GM12875 (cell line): ENCODE data around the gene KTN1.

Experiments
- H3K4me3 ChIP-seq: one replicate; pipeline ENCODE4 v1.5.1; 2011; ENCODE audit warnings: low read depth, low read length, control low read depth
- CTCF ChIP-seq: IDR thresholded peaks from 2 replicates; pipeline ENCODE4 v1.5.1; 2011; ENCODE audit warnings: low read depth, mild to moderate bottlenecking, control low read depth, inconsistent platforms, low read length, moderate library complexity, borderline replicate concordance; ENCODE audit not compliant: insufficient read depth

KTN1 gene

GRCh38 chr14:55536204-55536708 is 43.8 kb upstream of the KTN1 start:
- no peak for TF ChIP-seq CTCF
- no peak overlapping the region for H3K4me3 ChIP-seq

GRCh38 chr14:55537782-55538181 is 42.2 kb upstream of the KTN1 start:
- TF ChIP-seq CTCF = no peak
- H3K4me3 ChIP-seq = no peak overlapping the region

GRCh38 chr14:55539975-55540374 is 40.0 kb upstream of the KTN1 start:
- no peak overlapping the region for H3K4me3 ChIP-seq
- no peak for TF ChIP-seq CTCF

- no peak for TF ChIP-seq CTCF
- no peak overlapping the region for H3K4me3 ChIP-seq
Observed at GRCh38 chr14:55540847-55541773, 38.9 kb upstream of the KTN1 start.

GRCh38 chr14:55545779-55546178 is 34.2 kb upstream of the KTN1 start:
- TF ChIP-seq CTCF = no peak
- H3K4me3 ChIP-seq = no peak overlapping the region

GRCh38 chr14:55546212-55546874 is 33.7 kb upstream of the KTN1 start:
- no peak overlapping the region for H3K4me3 ChIP-seq
- no peak for TF ChIP-seq CTCF

- H3K4me3 ChIP-seq = no peak overlapping the region
- no peak for TF ChIP-seq CTCF
Observed at GRCh38 chr14:55547650-55548315, 32.2 kb upstream of the KTN1 start.
